Measurements from ENCODE around the gene COPA. TPM values are rescaled to one million over a fixed set of nuclear protein-coding genes. Genes with fewer than 3 reads are reported as not detected.
A peak's percentile ranks its signal among the peaks of the same experiment; 100 is the strongest.

COPA gene
- total RNA-seq, 1 experiment from 2014 or later: 141 TPM

DNA sequence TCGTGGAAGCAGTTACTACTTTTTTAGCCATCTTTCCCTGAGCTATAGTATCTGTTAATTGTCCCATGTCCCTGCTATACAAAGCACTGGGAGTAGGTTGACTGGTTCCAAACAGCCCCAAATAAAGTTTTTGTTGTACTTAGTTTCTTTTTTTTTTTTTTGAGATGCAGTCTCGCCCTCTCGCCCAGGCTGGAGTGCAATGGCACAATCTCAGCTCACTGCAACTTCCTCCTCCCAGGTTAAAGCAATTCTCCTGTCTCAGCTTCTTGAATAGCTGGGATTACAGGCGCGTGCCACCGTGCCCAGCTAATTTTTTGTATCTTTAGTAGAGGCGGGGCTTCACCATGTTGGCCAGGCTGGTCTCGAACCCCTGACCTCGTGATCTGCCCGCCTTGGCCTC, 3.4 kb upstream of the COPA start:
- POLR2A ChIA-PET (ENCODE audit: unreplicated experiment): no interaction called here
- H3K4me2 ChIP-seq (ENCODE audit: low read length): no peak overlapping the region
- DNase-seq (no peak), ATAC-seq (no peak)
- no peak overlapping the region for H3K27ac ChIP-seq (ENCODE audit: low read length)
- H3K4me1 ChIP-seq (ENCODE audit: insufficient read depth, low read length): peaks cover 13% of the 10 kb centered on the region
- peaks cover 10% of the 10 kb centered on the region for H4K20me1 ChIP-seq (ENCODE audit: low read length)
- H3K9ac ChIP-seq (ENCODE audit: low read length): no peak overlapping the region
- H3K9me2 ChIP-seq (replicated peaks; ENCODE audit: low read length): no peaks in the 10 kb centered on the region
- H3F3A ChIP-seq (ENCODE audit: low read length, unreplicated experiment): no peaks in the 10 kb centered on the region
- H3K27me3 ChIP-seq (ENCODE audit: low read length): no peaks in the 10 kb centered on the region
- TF ChIP-seq EZH2phosphoT487 (IDR thresholded peaks at IDR 0.05; ENCODE audit: borderline replicate concordance, low read length): no peak
- no peak for TF ChIP-seq EZH2 (IDR thresholded peaks at IDR 0.05; ENCODE audit: low read length, unreplicated experiment)
- TF ChIP-seq, protein P1, sequence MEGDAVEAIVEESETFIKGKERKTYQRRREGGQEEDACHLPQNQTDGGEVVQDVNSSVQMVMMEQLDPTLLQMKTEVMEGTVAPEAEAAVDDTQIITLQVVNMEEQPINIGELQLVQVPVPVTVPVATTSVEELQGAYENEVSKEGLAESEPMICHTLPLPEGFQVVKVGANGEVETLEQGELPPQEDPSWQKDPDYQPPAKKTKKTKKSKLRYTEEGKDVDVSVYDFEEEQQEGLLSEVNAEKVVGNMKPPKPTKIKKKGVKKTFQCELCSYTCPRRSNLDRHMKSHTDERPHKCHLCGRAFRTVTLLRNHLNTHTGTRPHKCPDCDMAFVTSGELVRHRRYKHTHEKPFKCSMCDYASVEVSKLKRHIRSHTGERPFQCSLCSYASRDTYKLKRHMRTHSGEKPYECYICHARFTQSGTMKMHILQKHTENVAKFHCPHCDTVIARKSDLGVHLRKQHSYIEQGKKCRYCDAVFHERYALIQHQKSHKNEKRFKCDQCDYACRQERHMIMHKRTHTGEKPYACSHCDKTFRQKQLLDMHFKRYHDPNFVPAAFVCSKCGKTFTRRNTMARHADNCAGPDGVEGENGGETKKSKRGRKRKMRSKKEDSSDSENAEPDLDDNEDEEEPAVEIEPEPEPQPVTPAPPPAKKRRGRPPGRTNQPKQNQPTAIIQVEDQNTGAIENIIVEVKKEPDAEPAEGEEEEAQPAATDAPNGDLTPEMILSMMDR (conservative IDR thresholded peaks at IDR 0.05; ENCODE audit: low read depth, low read length): no peak
- intact Hi-C loops (cut with micrococcal nuclease): no loop called here
- H2AFZ ChIP-seq (ENCODE audit: low read length): no peak overlapping the region
- peaks cover 36% of the 10 kb centered on the region for H3K79me2 ChIP-seq (ENCODE audit: low read length)
- no peak overlapping the region for H3K4me3 ChIP-seq (ENCODE audit: low read length)
- H3K9me3 ChIP-seq (ENCODE audit: low read length): no peaks in the 10 kb centered on the region
- H3K36me3 ChIP-seq (ENCODE audit: low read depth, low read length): peaks cover 27% of the 10 kb centered on the region
- BruUV-seq (replicated peaks): no TSS peak
- CTCF ChIA-PET: no interaction called here

DNA sequence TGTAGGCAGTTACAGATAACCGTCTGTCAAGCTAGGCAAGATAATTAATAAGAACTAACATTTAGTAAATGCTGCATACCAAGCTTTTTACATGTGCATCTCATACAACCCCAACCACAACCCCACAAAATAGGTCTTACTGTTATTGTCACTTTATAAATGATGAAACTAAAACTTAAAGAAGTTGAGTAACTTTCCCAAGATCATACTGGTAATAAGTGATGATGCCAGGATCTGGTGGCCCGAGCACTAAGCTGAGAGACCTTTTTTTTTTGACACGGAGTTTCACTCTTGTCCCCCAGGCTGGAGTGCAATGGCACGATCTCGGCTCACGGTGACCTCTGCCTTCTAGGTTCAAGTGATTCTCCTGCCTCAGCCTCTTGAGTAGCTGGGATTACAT, 1.9 kb upstream of the COPA start:
- POLR2A ChIA-PET (ENCODE audit: unreplicated experiment): no interaction called here
- H3K79me2 ChIP-seq (ENCODE audit: low read length): peaks cover 51% of the 10 kb centered on the region
- no peak for ATAC-seq

DNA sequence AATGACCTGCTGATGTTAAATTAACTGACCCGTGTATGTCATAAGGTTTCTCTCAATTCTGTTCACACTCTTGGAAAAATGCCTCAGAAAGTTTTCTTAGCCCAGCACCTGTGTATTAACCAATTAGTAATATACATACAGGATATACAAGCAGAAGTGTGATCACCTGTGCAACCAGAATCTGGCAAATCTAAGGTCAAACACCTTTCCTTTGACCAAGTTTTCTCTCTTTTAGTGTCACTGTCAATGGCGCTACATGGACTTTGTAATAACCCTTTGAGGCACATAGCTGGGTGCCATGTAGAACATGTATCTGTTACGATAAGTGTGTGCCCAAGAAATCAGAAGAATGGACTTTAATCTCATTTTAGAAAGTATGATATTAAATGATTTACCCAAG, 1.2 kb upstream of the COPA start:
- peaks cover 58% of the 10 kb centered on the region for H3K79me2 ChIP-seq (ENCODE audit: low read length)
- H3K36me3 ChIP-seq (ENCODE audit: low read depth, low read length): peaks cover 19% of the 10 kb centered on the region
- H3K4me1 ChIP-seq (ENCODE audit: insufficient read depth, low read length): peaks cover 21% of the 10 kb centered on the region
- ChIA-PET POLR2A (ENCODE audit: unreplicated experiment) (no interaction called here), CTCF (no interaction called here)
- H3K9ac ChIP-seq (ENCODE audit: low read length): peak overlapping the region; percentile 95
- H3K27ac ChIP-seq (ENCODE audit: low read length): no peak overlapping the region
- DNase-seq (no peak), ATAC-seq (no peak)
- BruUV-seq (replicated peaks): no TSS peak
- no peaks in the 10 kb centered on the region for H3K27me3 ChIP-seq (ENCODE audit: low read length)
- H3K4me3 ChIP-seq (ENCODE audit: low read length): peak overlapping the region; percentile 86
- H2AFZ ChIP-seq (ENCODE audit: low read length): no peak overlapping the region
- no peaks in the 10 kb centered on the region for H3K9me3 ChIP-seq (ENCODE audit: low read length)
- peak overlapping the region; percentile 89 for H3K4me2 ChIP-seq (ENCODE audit: low read length)
- peaks cover 23% of the 10 kb centered on the region for H4K20me1 ChIP-seq (ENCODE audit: low read length)
- H3F3A ChIP-seq (ENCODE audit: low read length, unreplicated experiment): no peaks in the 10 kb centered on the region
- TF ChIP-seq EZH2phosphoT487 (IDR thresholded peaks at IDR 0.05; ENCODE audit: borderline replicate concordance, low read length) (no peak), EZH2 (IDR thresholded peaks at IDR 0.05; ENCODE audit: low read length, unreplicated experiment) (no peak)
- TF ChIP-seq, protein P1 (conservative IDR thresholded peaks at IDR 0.05; ENCODE audit: low read depth, low read length): no peak
- no peaks in the 10 kb centered on the region for H3K9me2 ChIP-seq (replicated peaks; ENCODE audit: low read length)
- intact Hi-C loops (cut with micrococcal nuclease): no loop called here

More for the DNA sequence above, 1.9 kb upstream of the COPA start:
- peaks cover 21% of the 10 kb centered on the region for H3K4me1 ChIP-seq (ENCODE audit: insufficient read depth, low read length)
- no peak overlapping the region for H3K9ac ChIP-seq (ENCODE audit: low read length)
- H2AFZ ChIP-seq (ENCODE audit: low read length): no peak overlapping the region
- H3K4me3 ChIP-seq (ENCODE audit: low read length): peak overlapping the region; percentile 86; the same call in 1 of the 2 replicates
- H3K27ac ChIP-seq (ENCODE audit: low read length): no peak overlapping the region
- no TSS peak for BruUV-seq (replicated peaks)
- no peak overlapping the region for H3K4me2 ChIP-seq (ENCODE audit: low read length)
- TF ChIP-seq EZH2phosphoT487 (IDR thresholded peaks at IDR 0.05; ENCODE audit: borderline replicate concordance, low read length): no peak
- TF ChIP-seq, protein P1 (conservative IDR thresholded peaks at IDR 0.05; ENCODE audit: low read depth, low read length): no peak
- no peak for TF ChIP-seq EZH2 (IDR thresholded peaks at IDR 0.05; ENCODE audit: low read length, unreplicated experiment)
- no peak for DNase-seq
- no peaks in the 10 kb centered on the region for H3K27me3 ChIP-seq (ENCODE audit: low read length)
- CTCF ChIA-PET: interaction anchor here (0.6 kb wide), 1 partner anchor 132 kb away, joined by 5 read pairs; no protein-coding TSS in a partner anchor
- no peaks in the 10 kb centered on the region for H3K9me2 ChIP-seq (replicated peaks; ENCODE audit: low read length)
- H3K36me3 ChIP-seq (ENCODE audit: low read depth, low read length): peaks cover 19% of the 10 kb centered on the region
- peaks cover 23% of the 10 kb centered on the region for H4K20me1 ChIP-seq (ENCODE audit: low read length)
- no peaks in the 10 kb centered on the region for H3F3A ChIP-seq (ENCODE audit: low read length, unreplicated experiment)
- H3K9me3 ChIP-seq (ENCODE audit: low read length): no peaks in the 10 kb centered on the region
- intact Hi-C loops (cut with micrococcal nuclease): no loop called here
